GM18870 (cell line): Measurements from ENCODE around the gene PDCD2L.
A peak's percentile ranks its signal among the peaks of the same experiment; 100 is the strongest.
"Not testable (repeated sequence)": the region's sequence is repeated elsewhere in the genome, so short reads cannot be mapped to it uniquely, and the experiment has no call there.

Experiments
- ATAC-seq: cut with Tn5 transposase; IDR thresholded peaks from one replicate; pipeline ENCODE4 v1.9.1; 2021; ENCODE audit warnings: moderate library complexity; ENCODE audit not compliant: unreplicated experiment

Gene PDCD2L

DNA sequence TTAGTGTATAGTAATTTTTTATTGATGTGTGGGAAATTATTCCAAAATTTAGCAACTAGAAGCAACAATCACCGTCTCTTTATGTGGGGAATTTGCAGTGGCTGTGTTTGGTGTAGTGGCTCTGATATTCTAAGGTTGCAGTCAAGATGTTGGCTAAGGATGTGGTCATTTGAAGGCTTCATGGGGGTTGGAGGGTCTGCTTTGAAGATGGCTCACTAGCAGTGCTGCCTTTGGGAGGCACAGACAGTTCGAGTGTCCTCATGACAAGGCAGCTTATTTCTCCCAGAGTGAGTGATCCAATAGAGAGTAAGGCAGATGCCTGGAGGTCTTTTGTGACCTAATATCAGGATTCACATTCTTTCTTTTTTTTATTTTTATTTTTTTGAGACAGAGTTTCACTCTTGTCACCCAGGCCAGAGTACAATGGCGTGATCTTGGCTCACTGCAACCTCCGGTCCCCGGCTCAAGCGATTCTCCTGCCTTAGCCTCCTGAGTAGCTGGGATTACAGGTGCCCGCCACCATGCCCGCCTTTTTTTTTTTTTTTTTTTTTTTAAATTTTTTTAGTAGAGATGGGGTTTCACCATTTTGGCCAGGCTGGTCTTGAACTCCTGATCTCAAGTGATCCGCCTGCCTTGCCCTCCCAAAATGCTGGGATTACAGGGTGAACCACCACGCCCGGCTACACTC is 30.5 kb upstream of the PDCD2L start:
- no peak for ATAC-seq

DNA sequence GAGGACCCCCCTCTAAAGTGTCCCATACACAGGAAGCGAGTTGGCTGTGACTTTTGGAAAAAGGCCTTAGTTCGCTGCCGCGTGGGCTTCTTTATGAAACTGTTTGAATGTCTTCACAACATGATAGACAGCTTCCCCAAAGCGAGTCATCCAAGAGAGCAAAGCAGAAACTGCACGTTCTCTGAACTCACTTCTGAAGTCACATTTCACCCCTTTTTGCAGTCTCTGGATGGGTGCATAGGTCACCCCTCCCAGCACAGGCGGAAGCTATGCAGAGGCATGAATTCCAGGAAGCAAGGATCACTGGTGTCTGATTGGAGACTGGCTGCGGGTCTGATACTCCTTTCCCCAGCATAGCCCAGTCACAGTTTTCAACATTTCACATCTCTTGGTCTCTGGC is 28.6 kb upstream of the PDCD2L start:
- no peak for ATAC-seq

DNA sequence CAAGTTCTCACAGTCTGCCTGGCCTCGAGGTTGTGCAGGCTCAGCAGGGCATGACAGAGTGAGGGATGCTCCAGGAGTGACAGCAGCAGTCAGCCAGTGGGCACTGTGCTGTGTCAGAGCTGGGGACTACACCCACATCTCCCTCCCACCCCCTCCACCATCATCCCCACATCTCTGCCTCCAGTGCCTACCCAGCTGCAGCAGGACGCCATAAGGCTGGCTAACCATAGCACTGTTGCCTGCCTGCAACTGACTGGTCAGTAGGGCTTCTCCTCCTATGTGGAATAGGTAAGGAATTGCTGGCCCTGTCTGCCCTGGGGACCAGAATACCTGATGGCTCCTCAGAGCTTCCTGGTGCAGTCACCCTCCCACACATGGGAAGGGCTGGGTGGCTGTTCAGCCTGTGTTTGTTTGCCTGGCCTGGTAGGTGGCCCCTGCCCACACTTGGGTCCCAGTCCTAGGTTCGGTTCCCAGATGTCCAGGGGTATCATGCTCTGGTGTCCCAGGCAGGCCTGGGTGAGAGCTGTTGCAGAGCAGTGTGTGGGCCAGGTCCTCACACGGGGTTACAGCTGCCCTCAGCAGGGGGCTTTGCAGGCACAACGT is 23.5 kb upstream of the PDCD2L start:
- ATAC-seq = no peak

DNA sequence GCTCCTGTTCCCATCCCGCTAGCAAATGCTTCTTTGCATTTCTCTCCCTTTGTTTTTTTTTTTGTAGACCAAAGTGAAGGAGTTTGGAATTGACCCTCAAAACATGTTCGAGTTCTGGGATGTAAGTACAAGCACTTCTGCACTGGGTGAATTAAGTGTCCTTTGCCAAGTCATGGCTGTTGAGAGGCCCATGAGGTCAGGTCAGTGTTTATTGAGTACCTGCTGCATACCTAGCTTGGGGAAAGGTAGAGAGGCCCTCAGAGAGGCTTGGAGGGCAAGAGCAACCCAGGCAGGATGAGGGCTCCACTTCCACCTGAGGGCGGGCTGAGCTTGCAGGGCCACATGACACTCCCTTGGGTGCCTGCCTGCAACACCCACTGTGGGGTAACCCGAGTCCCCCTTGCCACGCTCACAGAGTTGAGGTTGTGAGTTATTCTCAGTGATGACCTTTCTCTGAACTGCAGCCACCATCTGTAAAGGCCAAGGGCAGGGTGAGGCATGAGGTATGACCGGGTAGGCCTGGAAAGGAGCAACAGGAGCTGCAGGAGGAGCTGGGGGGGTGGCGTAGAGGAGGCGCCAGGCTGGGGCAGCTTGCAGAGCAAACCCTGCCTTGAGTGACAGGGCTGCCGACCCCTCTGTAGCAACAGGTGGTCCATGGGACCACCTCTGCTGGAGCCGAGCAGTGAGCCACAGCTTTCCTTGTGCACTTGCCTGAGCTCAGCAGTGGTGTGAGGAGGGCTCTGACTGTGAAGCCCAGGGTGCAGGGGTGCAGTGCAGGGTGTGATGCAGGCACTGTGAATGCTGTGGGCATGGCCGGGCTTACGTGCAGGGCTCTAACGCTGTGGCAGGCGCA is 22.6 kb upstream of the PDCD2L start:
- ATAC-seq = no peak

DNA sequence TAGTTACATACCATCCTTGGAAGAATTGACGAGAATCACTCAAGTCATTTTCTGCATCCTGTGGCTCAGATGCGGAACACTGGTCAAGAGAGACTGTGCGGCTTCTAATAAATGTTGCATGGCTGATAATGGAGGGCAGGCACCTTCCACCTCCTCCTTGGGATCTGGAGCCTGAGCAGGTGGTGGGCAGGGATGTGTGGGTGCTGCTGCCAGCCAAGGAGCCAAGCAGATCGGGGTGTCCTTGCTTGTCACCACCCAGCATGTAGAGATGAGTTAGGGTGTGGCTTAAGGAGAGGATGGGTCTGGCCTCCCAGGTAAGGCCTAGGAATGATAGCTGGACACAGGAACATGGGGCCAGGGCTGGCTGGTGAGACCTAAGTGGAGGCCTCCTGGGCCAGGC is 21.7 kb upstream of the PDCD2L start:
- no peak for ATAC-seq

DNA sequence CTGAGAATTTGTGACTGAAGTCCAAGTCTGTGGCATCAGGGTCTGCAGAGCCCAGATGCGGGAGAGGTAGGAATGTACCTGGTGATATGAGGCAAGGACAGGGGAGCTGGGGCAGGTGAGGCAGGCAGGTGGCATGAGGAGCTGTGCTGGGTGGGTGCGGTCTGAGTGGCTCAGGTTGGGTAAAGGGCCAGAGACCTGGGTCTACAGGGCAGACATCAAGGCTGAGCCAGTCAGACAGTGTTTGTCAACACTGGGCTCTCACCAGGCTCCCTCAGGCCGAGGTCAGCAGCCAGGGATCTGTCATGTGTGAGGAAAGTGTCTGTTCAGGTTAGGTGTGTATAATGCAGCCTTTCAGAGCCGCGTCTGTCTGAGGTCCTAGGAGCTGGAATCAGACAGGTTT is 20.6 kb upstream of the PDCD2L start:
- ATAC-seq = no peak

DNA sequence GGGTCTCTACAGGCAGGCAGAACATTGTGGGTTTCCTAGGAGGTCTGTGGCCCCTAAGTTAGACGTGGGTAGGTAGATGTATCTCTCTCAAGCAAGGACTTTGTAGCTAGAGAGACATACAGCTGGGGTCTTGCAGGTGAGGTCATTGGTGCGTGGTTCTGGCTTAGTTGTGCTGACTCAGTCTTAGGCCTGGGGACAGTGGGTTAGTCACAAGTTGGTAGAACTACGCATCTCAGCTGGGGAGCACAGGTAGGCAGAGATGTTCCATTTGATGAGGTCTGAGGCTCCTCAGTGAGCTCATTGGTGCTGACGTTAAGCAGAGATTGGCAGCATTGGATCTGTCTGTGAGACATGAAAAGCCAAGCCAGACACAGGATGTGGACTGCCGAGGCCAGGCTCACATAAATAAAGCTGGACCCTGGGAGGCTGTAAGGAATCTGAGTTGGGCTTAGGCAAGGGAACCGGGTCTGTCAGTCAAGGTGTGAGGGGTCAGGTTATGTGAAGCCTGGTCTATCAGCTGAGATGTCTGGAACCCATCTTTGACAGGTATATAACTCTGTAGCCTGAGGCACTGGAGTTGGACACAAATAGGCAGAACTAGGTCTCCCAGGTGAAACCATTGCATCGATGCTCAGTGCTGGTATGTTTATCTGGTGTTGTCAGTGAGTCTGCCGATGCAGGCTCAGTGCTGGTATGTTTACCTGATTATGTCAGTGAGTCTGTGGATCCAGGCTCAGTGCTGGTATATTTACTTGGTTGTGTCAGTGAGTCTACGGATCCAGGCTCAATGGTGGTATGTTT is 17.4 kb upstream of the PDCD2L start:
- no peak for ATAC-seq

DNA sequence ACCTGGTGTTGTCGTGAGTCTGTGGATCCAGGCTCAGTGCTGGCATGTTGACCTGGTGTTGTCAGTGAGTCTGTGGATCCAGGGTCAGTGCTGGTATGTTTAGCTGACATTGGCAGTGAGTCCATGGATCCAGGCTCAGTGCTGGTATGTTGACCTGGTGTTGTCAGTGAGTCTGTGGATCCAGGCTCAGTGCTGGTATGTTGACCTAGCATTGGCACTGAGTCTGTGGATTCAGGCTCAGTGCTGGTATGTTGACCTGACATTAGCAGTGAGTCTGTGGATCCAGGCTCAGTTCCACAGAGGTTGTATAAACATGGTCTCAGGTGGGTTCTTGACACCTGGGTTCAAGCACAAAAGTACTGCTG is 16.8 kb upstream of the PDCD2L start:
- ATAC-seq = no peak

DNA sequence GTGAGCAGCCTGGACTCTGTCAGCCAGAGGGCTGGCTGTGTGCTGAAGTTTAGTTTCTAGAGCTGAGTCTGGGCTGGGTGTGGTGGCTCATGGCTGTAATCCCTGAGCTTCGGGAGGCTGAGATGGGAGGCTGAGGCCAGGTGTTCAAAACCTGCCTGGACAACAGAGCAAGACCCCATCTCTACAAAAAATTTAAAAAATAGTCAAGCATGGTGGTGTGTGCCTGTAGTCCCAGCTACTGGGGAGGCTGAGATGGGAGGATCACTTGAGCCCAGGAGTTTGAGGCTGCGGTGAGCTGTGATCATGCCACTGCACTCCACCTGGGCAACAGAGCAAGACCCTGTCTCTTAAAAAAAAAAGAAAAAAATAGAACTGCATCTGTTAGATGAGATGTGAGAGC is 15.5 kb upstream of the PDCD2L start:
- ATAC-seq = not testable (repeated sequence)

DNA sequence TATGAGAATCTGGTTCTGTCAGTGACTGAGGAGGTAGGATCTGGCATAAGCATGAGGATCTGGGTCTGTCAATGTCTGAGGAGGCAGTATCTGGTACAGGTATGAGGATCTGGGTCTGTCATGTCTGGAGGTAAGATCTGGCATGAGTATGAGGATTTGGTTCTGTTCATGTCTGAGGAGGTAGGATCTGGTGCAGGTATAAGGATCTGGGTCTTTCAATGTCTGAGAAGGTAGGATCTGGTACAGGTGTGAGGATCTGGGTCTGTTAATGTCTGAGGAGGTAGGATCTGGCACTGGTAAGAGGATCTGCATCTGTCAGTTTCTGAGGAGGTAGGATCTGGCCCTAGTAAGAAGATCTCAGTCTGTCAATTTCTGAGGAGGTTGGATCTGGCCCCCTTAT is 12.4 kb upstream of the PDCD2L start:
- no peak for ATAC-seq

DNA sequence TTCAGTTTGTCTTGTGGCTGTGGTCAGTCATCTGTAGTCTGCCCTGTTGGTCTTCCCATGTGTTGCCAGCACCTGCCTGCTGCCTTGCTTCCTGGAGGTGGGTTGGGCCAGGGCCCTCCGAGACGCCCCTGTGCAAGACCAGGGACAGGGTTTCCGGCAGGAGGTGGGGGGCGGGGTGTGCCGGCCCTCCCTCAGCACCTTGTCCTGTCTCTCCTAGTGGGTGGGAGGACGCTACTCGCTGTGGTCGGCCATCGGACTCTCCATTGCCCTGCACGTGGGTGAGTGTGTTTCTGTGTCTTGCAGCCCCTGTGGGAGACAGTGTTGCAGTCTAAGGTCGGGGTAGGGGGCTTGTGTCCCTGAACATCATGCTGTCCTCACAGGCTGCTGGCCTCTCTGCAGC is 11.2 kb upstream of the PDCD2L start:
- no peak for ATAC-seq

DNA sequence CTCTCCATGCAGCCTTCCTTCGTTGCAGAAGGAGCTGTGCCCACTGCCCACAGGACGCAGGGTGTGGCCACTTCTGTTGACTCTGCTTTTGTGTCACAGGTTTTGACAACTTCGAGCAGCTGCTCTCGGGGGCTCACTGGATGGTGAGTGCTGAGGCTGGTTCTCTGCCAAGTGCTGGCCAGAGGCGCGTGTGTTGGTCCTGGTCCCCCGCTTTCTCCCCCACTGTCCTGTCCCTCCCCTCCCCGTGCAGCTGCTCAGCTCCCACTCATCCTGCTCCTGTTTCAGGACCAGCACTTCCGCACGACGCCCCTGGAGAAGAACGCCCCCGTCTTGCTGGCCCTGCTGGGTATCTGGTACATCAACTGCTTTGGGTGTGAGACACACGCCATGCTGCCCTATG is 10.6 kb upstream of the PDCD2L start:
- ATAC-seq = no peak

DNA sequence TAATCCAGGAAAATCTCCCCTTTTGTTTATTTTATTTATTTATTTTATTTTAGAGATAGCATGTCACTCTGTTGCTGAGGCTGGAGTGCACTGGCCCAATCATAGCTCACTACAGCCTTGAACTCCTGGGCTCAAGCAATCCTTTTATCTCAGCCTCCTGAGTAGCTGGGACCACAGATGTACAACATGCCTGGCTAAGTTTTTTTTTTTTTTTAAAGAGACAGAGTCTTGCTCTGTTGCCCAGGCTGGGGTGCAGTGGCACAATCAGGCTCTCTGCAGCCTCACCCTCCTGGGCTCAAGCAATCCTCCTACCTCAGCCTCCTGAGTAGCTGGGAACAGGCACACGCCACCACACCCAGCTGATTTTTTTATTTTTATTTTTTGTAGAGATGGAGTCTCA is 6.3 kb upstream of the PDCD2L start:
- ATAC-seq = no peak

DNA sequence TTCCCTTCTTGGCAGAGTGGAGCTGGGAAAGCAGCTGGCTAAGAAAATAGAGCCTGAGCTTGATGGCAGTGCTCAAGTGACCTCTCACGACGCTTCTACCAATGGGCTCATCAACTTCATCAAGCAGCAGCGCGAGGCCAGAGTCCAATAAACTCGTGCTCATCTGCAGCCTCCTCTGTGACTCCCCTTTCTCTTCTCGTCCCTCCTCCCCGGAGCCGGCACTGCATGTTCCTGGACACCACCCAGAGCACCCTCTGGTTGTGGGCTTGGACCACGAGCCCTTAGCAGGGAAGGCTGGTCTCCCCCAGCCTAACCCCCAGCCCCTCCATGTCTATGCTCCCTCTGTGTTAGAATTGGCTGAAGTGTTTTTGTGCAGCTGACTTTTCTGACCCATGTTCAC is 4.3 kb upstream of the PDCD2L start:
- no peak for ATAC-seq

DNA sequence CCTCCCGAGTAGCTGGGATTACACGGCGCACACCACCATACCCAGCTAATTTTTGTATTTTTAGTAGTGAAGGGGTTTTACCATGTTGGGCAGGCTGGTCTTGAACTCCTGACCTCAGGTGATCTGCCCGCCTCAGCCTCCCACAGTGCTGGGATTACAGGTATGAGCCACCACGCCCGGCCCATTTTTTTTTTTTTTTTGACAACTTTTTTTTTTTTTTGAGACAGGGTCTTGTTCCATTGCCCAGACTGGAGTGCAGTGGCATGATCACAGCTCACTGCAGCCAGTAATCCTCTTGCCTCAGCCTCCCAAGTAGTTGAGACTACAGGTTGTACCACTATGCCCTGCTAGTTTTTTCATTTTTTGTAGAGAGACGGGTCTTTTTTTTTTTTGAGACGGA is 3.4 kb upstream of the PDCD2L start:
- ATAC-seq = not testable (repeated sequence)

DNA sequence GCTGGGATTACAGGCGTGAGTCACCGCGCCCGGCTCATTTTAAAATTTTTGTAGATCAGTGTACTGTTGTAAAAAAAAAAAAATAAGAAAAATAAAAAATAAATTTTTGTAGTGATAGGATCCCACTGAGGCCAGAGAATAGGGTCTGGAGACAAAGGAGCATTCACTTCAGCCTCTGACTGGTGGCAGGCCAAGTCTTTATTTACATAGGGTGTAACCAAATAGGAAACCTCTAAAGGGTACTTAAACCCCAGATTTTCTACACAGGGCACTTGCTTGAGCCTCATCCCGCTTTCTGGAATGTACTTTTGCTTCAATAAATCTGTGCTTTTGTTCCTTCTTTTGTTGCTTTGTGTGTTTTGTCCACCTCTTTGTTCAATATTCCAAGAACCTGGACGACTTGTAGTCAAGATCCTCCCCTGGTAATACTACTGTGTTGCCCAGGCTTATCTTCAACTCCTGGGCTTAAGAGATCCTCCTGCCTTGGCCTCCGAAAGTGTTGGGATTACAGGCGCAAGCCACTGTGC is 2.1 kb upstream of the PDCD2L start:
- no peak for ATAC-seq

DNA sequence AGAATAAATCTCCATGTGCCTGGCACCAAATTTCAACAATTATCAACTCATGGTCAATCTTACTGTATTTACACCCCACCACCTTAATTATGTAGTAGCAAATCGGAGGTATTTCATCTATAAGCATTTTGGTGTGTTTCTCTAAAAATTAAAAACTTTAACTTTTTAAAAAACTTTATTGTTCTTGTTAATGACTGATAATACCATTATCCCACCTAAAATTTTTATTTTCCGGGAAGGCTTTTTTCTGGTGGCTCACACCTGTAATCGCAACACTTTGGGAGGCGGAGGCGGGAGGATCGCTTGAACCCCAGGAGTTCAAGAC is 453 bp upstream of the PDCD2L start:
- peak; percentile 8 for ATAC-seq

DNA sequence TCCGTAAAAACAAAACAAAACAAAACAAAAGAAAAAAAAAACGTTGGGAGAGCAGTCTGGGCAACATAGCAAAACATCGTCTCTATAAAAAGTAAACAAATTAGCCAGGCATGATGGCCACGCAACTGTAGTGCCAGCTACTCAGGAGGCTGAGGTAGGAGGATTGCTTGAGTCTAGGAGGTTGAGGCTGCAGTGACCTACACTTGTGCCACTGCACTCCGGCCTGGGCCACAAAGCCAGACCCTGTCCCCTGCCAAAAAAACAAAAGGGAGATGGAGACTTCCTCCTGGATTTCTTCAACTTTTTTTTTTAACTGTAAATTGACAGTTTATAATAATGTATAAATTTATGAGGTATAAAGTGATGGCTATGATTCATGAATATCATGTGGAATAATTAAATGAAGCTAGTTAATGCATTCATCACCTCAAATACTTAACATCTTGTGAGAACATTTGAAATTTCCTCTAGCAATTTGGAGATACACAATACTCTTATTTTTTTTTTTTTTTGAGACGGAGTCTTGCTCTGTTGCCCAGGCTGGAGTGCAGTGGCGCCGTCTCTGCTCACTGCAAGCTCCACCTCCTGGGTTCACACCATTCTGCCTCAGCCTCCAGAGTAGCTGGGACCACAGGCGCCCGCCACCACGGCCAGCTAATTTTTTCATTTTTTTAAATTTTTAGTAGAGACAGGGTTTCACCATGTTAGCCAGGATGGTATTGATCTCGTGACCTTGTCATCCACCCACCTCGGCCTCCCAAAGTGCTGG is 1.9 kb downstream of the PDCD2L start:
- ATAC-seq = no peak

DNA sequence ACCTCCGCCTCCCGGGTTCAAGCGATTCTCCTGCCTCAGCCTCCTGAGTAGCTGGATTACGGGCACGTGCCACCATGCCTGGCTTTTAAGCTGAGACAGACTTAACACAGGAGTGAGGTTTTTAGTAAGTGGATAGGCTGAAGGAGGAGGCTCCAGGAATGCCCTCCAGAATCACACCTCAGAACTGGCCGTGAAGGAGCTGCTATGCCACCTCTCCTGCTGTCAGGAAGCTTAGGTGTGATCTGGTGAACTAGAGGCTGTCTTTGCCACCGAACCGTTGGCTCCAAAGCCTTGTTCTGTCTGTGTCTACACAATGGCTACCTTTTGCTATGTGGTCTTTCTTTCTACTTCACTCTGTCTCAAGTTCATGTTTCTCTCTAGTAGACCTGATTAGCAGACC is 4.2 kb downstream of the PDCD2L start:
- ATAC-seq = no peak
